Karpas-422 (cell line): ENCODE results near the gene PYGL. TPM values are rescaled to one million over a fixed set of nuclear protein-coding genes. Genes with fewer than 3 reads are reported as not detected.

Experiments
- DNase-seq: peaks from one replicate; pipeline ENCODE4 v3.0.0-alpha.2; 2015
- H2AFZ ChIP-seq: fragments of 200-600 bp; sonication (generic); 2 replicates; pipeline ENCODE4 v1.6.1; 2014; ENCODE audit warnings: antibody characterized with exemption, low read length, mixed read lengths
- H3K27ac ChIP-seq: fragments of 200-600 bp; sonication (generic); 2 replicates; pipeline ENCODE4 v1.5.1; 2014; ENCODE audit warnings: mild to moderate bottlenecking, low read length, moderate library complexity
- H3K27me3 ChIP-seq: fragments of 200-600 bp; sonication (generic); 2 replicates; pipeline ENCODE4 v1.6.1; 2014; ENCODE audit warnings: low read length, mixed read lengths
- H3K36me3 ChIP-seq: fragments of 200-600 bp; sonication (generic); 2 replicates; pipeline ENCODE4 v1.6.1; 2014; ENCODE audit warnings: low read length, mixed read lengths; ENCODE audit not compliant: insufficient read depth
- H3K4me1 ChIP-seq: fragments of 200-600 bp; sonication (generic); 2 replicates; pipeline ENCODE4 v1.6.1; 2014; ENCODE audit warnings: mild to moderate bottlenecking, low read length, mixed read lengths
- H3K4me2 ChIP-seq: fragments of 200-600 bp; sonication (generic); 2 replicates; pipeline ENCODE4 v1.6.1; 2014; ENCODE audit warnings: low read length, low read depth, mild to moderate bottlenecking; ENCODE audit not compliant: poor library complexity, severe bottlenecking
- H3K4me3 ChIP-seq: fragments of 200-600 bp; sonication (generic); 2 replicates; pipeline ENCODE4 v1.5.1; 2014; ENCODE audit warnings: mild to moderate bottlenecking, antibody characterized with exemption, low read length, mixed read lengths
- H3K79me2 ChIP-seq: fragments of 200-600 bp; sonication (generic); 2 replicates; pipeline ENCODE4 v1.6.1; 2014; ENCODE audit warnings: mild to moderate bottlenecking, low read length, mixed read lengths
- H3K9ac ChIP-seq: fragments of 200-600 bp; sonication (generic); 2 replicates; pipeline ENCODE4 v1.6.0; 2014; ENCODE audit warnings: low read length
- H3K9me2 ChIP-seq: fragments of 200-600 bp; sonication (generic), shearing (Covaris generic); replicated peaks from 2 replicates; pipeline ENCODE4 v1.6.0; 2014; ENCODE audit warnings: mild to moderate bottlenecking, low read length, moderate library complexity; ENCODE audit not compliant: insufficient read depth
- H3K9me3 ChIP-seq: fragments of 300-700, 200-600 bp; sonication (generic); 2 replicates; pipeline ENCODE4 v1.6.1; 2014; ENCODE audit warnings: low read length, mixed read lengths
- H4K20me1 ChIP-seq: fragments of 200-600 bp; sonication (generic); 2 replicates; pipeline ENCODE4 v1.6.1; 2014; ENCODE audit warnings: mild to moderate bottlenecking, antibody characterized with exemption, low read length, low read depth; ENCODE audit not compliant: insufficient read depth
- total RNA-seq: library from RNA; depleted of rRNA; stranded (reverse); fragments of >200 nt; shearing (Covaris generic); gene quantifications from 2 replicates; pipeline ENCODE4 v1.2.3, GENCODE V29; 2014; ENCODE audit warnings: low replicate concordance

The PYGL gene
- total RNA-seq, 1 experiment from 2014 or later = not detected

GRCh38 chr14:50936882-50937281 lies 7.4 kb downstream of the PYGL start:
- Histone ChIP-seq H3K4me3 (no peak overlapping the region), H4K20me1 (no peaks in the 10 kb centered on the region), H3K27ac (no peak overlapping the region), H3K4me2 (no peak overlapping the region), H3K9me3 (no peaks in the 10 kb centered on the region), H3K9me2 (no peaks in the 10 kb centered on the region), H3K4me1 (no peaks in the 10 kb centered on the region), H3K36me3 (no peaks in the 10 kb centered on the region), H3K79me2 (no peaks in the 10 kb centered on the region), H3K27me3 (no peaks in the 10 kb centered on the region; the same call in 1 of the 2 replicates), H3K9ac (no peak overlapping the region), H2AFZ (no peak overlapping the region)
- DNase-seq = no peak

GRCh38 chr14:50936016-50936340 lies 8.3 kb downstream of the PYGL start:
- Histone ChIP-seq H2AFZ (no peak overlapping the region), H3K9me3 (no peaks in the 10 kb centered on the region), H3K4me2 (no peak overlapping the region), H4K20me1 (no peaks in the 10 kb centered on the region), H3K9me2 (no peaks in the 10 kb centered on the region), H3K4me1 (no peaks in the 10 kb centered on the region), H3K36me3 (no peaks in the 10 kb centered on the region), H3K9ac (no peak overlapping the region), H3K27ac (no peak overlapping the region), H3K4me3 (no peak overlapping the region), H3K27me3 (no peaks in the 10 kb centered on the region; the same call in 1 of the 2 replicates), H3K79me2 (no peaks in the 10 kb centered on the region)
- no peak for DNase-seq

- no peaks in the 10 kb centered on the region for H3K9me2 ChIP-seq
- H4K20me1 ChIP-seq = no peaks in the 10 kb centered on the region
- H3K27me3 ChIP-seq = no peaks in the 10 kb centered on the region; the same call in 1 of the 2 replicates
- H3K36me3 ChIP-seq = no peaks in the 10 kb centered on the region
- no peak overlapping the region for H2AFZ ChIP-seq
- DNase-seq = no peak
- no peak overlapping the region for H3K9ac ChIP-seq
- H3K4me3 ChIP-seq = no peak overlapping the region
- no peak overlapping the region for H3K27ac ChIP-seq
- no peak overlapping the region for H3K4me2 ChIP-seq
- no peaks in the 10 kb centered on the region for H3K4me1 ChIP-seq
- H3K9me3 ChIP-seq = no peaks in the 10 kb centered on the region
- H3K79me2 ChIP-seq = no peaks in the 10 kb centered on the region
Observed at GRCh38 chr14:50935126-50936015, 8.9 kb downstream of the PYGL start.

- Histone ChIP-seq H4K20me1 (no peaks in the 10 kb centered on the region), H3K9me2 (no peaks in the 10 kb centered on the region), H3K36me3 (no peaks in the 10 kb centered on the region), H3K9me3 (no peaks in the 10 kb centered on the region), H3K9ac (no peak overlapping the region), H3K27me3 (no peaks in the 10 kb centered on the region), H3K4me3 (no peak overlapping the region), H3K4me2 (no peak overlapping the region), H3K27ac (no peak overlapping the region), H3K79me2 (no peaks in the 10 kb centered on the region), H3K4me1 (no peaks in the 10 kb centered on the region), H2AFZ (no peak overlapping the region)
- DNase-seq = no peak
Observed at GRCh38 chr14:50932592-50933495, 11.4 kb downstream of the PYGL start.

GRCh38 chr14:50932156-50932555 lies 12.1 kb downstream of the PYGL start:
- Histone ChIP-seq H3K79me2 (no peaks in the 10 kb centered on the region), H3K9ac (no peak overlapping the region), H4K20me1 (no peaks in the 10 kb centered on the region), H3K4me2 (no peak overlapping the region), H3K9me2 (no peaks in the 10 kb centered on the region), H3K4me1 (no peaks in the 10 kb centered on the region), H3K36me3 (no peaks in the 10 kb centered on the region), H3K27me3 (no peaks in the 10 kb centered on the region), H2AFZ (no peak overlapping the region), H3K27ac (no peak overlapping the region), H3K4me3 (no peak overlapping the region), H3K9me3 (no peaks in the 10 kb centered on the region)
- DNase-seq = no peak

- DNase-seq = no peak
- no peak overlapping the region for H2AFZ ChIP-seq
- no peaks in the 10 kb centered on the region for H4K20me1 ChIP-seq
- H3K4me3 ChIP-seq = no peak overlapping the region
- no peak overlapping the region for H3K9ac ChIP-seq
- no peaks in the 10 kb centered on the region for H3K9me3 ChIP-seq
- H3K79me2 ChIP-seq = no peaks in the 10 kb centered on the region
- H3K9me2 ChIP-seq = no peaks in the 10 kb centered on the region
- H3K36me3 ChIP-seq = no peaks in the 10 kb centered on the region
- no peaks in the 10 kb centered on the region for H3K27me3 ChIP-seq
- H3K4me2 ChIP-seq = no peak overlapping the region
- H3K4me1 ChIP-seq = no peaks in the 10 kb centered on the region
- no peak overlapping the region for H3K27ac ChIP-seq
Observed at GRCh38 chr14:50931559-50931958, 12.7 kb downstream of the PYGL start.

GRCh38 chr14:50929506-50929905 lies 14.8 kb downstream of the PYGL start:
- Histone ChIP-seq H3K36me3 (no peaks in the 10 kb centered on the region), H2AFZ (no peak overlapping the region), H3K27ac (no peak overlapping the region), H3K4me1 (no peaks in the 10 kb centered on the region), H3K9me2 (no peaks in the 10 kb centered on the region), H3K4me2 (no peak overlapping the region), H3K79me2 (no peaks in the 10 kb centered on the region), H3K9ac (no peak overlapping the region), H3K4me3 (no peak overlapping the region), H3K27me3 (no peaks in the 10 kb centered on the region), H3K9me3 (no peaks in the 10 kb centered on the region), H4K20me1 (no peaks in the 10 kb centered on the region)
- no peak for DNase-seq

- no peaks in the 10 kb centered on the region for H3K9me2 ChIP-seq
- H3K79me2 ChIP-seq = no peaks in the 10 kb centered on the region
- H3K27ac ChIP-seq = no peak overlapping the region
- no peak overlapping the region for H3K4me3 ChIP-seq
- H3K27me3 ChIP-seq = no peaks in the 10 kb centered on the region
- H2AFZ ChIP-seq = no peak overlapping the region
- no peak overlapping the region for H3K9ac ChIP-seq
- H4K20me1 ChIP-seq = no peaks in the 10 kb centered on the region
- DNase-seq = no peak
- no peaks in the 10 kb centered on the region for H3K9me3 ChIP-seq
- no peaks in the 10 kb centered on the region for H3K36me3 ChIP-seq
- H3K4me1 ChIP-seq = no peaks in the 10 kb centered on the region
- H3K4me2 ChIP-seq = no peak overlapping the region
Observed at GRCh38 chr14:50928002-50928635, 16.2 kb downstream of the PYGL start.
